ENCODE results near the gene TNS1. TPM values are rescaled to one million over a fixed set of nuclear protein-coding genes. Genes with fewer than 3 reads are reported as not detected.

The TNS1 gene
- total RNA-seq, 1 donor from 2014 or later: 196 TPM

- no peak for DNase-seq
These were observed 3.7 kb downstream of the TNS1 start for GRCh38 chr2:217998926-217999594.

DNA sequence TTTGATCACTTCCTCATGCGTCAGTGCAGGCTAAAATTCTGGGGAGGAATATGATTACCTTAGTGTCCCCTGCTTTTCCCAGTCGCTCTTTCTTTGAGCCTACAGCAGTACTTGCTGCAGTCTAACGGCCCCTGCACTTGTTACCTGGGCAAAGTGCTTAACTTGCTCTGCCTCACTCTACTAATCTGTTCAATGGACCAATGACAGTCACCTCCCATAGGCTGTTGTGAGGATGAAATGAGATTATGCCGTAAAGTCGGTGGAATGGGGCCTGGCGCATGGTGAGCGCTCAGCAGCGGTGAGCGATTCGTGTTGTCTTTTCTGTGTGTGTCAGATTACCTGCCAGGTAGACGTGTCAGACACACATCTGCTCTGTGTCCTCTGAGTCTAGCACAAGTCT is 5.3 kb downstream of the TNS1 start:
- DNase-seq: no peak

DNA sequence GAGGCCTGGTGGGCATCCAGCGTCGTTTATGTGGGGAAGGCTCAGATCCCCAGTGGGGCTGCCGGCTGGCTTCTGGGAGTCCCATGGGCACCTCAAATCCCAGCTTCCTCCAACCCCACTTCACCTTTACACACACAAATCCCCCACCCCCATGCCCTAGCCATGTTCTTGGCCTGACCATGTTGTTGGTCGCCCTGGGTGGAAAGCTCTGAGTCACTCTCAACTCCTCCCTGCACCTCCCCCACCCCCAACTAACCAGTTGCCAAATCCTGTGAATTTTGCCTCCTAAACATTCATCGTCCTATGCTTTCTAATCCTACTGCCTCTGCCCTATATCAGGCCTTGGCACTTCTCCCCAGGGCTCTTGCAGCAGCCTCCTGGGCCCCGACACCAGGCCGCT is 6.4 kb downstream of the TNS1 start:
- no peak for DNase-seq

DNA sequence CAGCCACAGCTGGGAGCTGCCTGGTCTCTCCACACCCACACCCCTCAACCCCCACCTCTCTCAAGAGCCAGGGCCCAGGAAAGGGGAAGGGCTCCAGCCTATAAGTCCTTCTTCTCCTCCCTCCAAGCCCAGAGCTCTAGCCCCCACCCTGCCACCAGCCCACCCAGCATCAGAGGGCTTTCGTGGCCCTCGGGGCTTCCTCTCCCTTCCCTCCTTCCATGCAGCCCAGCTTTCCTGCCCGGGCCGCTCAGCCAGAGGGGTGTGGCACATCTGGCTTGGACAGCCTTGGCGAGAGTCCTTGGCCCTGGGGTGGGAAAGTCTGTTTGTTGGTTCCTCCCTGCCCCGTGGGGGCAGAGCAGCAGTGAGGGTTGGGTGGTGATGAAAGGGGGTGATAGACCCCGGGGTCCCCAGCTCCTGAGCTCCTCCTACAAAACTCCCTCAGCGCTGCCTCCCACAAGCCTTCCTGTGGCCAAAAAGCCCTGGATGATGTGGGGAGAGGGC is 7.0 kb downstream of the TNS1 start:
- peak; percentile 64 for DNase-seq

DNA sequence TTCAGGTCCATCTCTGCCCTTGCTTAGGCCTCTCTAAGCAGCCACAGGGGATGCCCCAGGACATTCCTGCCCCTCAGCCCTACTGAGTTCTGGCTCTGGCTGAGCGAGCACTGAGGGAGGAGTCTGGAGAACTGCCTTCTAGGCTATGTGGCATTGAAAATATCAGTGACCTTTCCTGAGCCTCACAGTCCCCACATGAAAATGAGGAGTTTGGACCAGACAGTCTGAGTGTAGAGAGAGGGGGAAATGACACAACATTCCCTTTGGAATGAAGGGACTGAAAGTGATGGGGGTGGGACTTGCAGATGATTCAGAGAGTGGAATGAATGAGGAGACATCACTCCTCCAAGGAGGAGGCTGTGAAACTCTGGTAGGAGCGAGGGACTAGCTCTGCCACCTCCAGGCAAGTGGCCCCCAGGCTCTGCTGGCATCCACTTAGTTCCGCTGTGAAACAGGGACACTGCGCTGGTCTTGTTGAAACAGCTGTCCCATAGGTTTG is 8.0 kb downstream of the TNS1 start:
- DNase-seq: no peak

GRCh38 chr2:217993817-217994463 is 8.9 kb downstream of the TNS1 start:
- peak; percentile 67 for DNase-seq

DNA sequence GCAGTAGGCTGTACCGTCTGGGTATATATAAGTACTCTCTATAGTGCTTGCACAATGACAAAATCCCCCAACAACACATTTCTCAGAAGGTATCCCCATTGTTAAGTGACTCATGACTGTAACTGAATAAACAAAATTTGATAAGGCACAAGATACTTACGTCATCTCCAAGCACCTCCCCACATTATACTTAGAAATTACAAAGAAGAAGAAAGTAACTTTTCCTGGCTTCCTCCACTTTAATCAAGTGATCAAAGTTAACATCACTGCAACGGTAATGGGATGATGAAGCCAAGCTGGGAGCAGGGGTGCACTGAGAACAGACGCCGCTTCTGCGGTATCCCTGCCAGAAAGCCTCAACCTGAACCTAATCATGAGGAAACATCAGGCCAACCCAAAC is 9.7 kb downstream of the TNS1 start:
- DNase-seq: no peak

GRCh38 chr2:217992061-217992460 is 10.7 kb downstream of the TNS1 start:
- DNase-seq: no peak

- no peak for DNase-seq
These were observed 11.9 kb downstream of the TNS1 start for GRCh38 chr2:217990791-217991465.

- no peak for DNase-seq
These were observed 12.4 kb downstream of the TNS1 start for GRCh38 chr2:217990389-217990788.

DNA sequence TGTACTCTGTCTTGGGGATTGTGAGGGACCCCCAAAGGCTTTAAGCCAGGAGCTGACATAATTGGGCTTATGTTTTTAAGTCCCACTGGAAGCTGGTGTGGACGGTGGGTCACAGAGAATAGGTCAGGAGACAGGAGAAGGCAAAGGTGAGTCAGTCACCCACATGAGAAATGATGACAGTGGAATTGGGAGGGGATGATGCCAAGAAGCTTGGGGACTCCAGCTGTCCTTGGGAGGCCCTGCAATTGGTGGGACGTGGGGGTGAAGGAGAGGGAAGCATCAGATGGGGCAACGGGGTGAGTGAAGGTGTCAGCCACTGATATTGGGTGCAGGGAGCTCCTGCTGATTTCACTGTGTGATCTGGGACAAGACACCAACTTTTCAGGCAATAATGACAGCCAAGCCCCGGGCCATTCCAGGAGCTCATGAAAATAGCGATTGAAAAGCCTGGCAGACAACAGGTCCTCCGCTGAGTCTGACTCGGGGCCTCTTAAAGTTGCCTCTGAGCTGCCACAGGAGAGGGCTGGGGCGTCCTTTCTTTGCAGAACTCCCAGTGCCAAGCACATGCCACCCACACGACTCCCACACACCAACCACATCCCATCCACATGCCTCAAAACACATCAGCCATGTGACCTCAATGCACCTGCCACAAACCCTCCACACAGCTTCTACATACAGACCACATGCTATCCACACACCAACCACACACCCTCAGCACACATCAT is 13.4 kb downstream of the TNS1 start:
- no peak for DNase-seq

DNA sequence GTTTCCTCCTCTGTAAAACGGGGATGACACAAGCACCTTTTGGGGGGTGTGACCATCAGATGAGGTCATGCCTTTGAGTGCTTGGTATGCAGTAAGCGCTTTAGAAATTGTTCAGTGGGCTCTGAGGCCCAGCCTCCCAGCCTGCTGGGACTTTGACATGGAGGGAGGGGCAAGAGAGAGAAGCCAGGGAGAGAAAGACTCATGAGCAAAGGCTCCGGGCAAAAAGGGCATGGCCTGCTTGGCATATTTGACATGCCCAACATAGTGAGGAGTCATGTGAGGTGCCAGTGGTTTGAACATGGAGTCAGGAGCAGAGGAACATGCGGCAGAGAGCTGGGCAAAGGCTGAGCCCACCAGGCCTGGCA is 14.0 kb downstream of the TNS1 start:
- DNase-seq: no peak

DNA sequence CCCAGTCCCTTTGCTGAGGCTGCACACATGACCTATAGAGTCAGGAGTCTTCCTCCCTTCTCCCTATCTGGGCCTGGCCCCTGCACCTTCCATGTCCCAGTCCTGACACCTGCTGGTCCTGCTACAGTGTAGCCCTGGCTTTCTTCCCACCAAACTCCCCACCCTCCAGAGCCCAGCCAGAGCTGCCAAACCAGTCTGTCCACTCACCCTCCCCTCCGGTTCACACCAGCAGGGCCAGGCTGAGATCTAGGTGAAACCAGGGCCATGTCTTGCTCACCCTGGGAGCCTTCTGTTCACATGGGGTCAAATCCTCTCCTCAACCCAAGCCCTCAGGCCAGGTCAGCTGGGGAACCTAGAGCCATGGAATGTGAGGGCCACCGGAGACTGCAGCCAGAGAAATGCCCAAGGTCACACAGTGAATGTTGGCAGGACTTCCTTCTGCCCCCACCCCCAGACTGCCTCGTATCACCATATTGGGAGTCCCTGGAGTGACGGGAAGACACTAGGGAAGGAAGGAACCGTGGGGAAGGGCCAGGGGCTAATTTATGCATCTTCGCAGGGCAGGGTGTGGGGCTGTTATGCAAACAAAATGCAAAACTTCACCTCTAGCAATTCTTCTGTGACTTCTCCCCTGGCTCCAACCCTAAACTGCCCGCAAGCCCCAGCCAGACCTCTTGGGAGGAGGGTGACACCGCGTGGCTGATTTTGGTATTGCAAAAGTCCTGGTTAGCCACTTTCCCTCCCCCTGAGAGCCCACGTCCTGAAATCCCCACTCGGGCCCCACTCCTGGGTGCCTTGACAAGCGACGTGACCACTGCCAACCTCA is 14.6 kb downstream of the TNS1 start:
- DNase-seq: peak; percentile 90

DNA sequence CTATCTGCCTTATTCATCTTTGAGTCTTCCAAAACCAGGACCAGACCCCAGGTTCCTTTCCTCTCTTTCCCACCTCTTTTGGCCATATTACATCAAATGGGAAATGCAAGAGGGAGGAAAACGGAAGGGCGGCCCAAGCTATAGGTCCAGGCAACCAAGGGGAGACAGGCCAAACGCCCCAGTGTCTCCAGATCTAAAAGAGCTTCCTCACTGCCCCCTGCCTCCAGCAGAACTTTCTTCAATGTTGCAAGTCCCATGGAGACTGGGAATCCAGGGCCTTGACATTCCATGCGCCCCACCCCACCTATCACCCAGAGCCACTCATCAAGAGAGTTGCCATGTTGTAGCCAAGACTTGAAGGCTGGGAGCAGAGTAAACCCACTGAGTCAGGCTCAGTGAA is 15.4 kb downstream of the TNS1 start:
- no peak for DNase-seq

GRCh38 chr2:217986256-217986961 is 16.4 kb downstream of the TNS1 start:
- no peak for DNase-seq

GRCh38 chr2:217983276-217984233 is 19.2 kb downstream of the TNS1 start:
- DNase-seq: no peak

- DNase-seq: no peak
These were observed 20.8 kb downstream of the TNS1 start for GRCh38 chr2:217981971-217982370.

DNA sequence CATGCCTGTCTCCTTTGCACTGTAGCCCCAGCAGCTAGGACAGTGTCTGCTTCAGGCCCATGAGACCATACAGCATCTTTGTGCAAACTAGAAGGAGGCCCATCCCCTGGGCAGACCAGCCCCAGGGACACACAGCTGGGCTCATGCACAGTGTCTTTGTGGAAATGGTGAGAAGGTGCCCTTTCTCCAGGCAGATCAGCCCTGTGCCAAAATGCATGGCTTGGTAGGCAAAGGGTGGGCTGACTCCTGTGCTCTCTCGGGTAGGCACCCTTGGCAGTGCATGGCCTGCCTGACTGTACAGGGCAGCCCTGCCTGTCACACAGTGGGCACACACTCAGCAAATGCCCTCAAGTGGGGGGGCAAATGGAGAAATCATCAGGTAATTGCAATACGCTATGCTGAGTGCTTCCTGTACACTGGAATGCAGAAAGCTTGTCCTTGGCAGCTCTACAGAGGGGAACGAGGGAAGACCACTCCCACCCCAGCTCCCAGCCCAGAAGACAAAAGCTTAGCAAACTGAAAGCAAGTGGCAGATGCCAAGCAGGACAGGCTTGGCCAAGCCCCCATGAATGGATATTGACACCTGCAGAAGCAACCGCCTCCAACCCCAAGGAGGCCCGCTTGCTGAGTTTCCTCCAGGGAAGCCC is 21.6 kb downstream of the TNS1 start:
- DNase-seq: peak; percentile 61

DNA sequence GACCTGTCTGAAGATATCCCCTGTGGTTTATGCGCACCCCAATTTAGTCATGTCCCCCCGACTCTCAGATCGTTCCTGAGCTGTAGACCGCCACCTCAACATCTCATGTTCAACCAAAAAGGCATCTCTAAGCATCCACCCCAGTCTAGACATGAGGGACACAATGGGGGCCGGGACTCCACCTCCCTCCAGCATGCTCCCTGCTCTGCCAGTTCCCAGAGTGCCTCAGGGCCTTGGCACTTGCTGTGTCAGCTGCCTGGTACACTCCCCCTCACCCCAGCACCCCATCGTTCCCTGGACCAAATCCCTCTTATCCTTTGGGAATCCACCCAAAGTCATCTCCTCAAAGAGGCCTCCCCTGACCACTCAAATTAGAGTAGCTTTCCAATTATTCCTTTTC is 22.2 kb downstream of the TNS1 start:
- DNase-seq: no peak

Measured in tongue (tissue), 2 donors.